Activated T-cell treated with anti-CD3 and anti-CD28 coated beads for 24 hours (primary cell): ENCODE measurements around the gene TICRR.

ENCODE experiments used
- DNase-seq: peaks from one replicate; pipeline ENCODE4 v3.0.0-alpha.2; 2020; ENCODE audit warnings: low read depth

The TICRR gene

GRCh38 chr15:89672221-89673164, 97.2 kb downstream of the TICRR start:
- DNase-seq: no peak

- no peak for DNase-seq
Observed at GRCh38 chr15:89673165-89673512, 97.9 kb downstream of the TICRR start.

- DNase-seq: no peak
Observed at GRCh38 chr15:89674526-89674925, 99.3 kb downstream of the TICRR start.

GRCh38 chr15:89675606-89676005, 100.3 kb downstream of the TICRR start:
- DNase-seq: no peak

GRCh38 chr15:89677381-89677780, 102.1 kb downstream of the TICRR start:
- no peak for DNase-seq
